GM19099 (cell line): ENCODE data around the gene NACA2.

ENCODE experiments used
- POLR2A ChIP-seq: IDR thresholded peaks from 3 replicates; pipeline ENCODE4 v1.6.1; 2011; ENCODE audit warnings: low read depth; ENCODE audit not compliant: insufficient read length; ENCODE audit errors: extremely low read depth

NACA2 gene

DNA sequence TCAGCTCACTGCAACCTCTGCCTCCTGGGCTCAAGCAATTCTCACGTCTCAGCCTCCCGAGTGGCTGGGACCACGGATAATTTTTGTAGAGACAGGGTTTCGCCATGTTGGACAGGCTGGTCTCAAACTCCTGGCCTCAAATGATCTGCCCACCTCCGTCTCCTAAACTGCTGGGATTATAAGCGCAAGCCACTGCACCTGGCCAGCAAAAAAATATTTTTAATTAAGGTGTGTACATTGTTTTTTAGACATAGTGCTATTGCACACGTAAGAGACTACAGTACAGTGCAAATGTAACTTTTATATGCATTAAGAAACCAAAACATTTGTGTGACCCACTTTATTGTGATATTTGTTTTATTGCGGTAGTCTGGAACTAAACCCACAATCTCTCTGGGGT, 49.0 kb downstream of the NACA2 start:
- TF ChIP-seq POLR2A: no peak

DNA sequence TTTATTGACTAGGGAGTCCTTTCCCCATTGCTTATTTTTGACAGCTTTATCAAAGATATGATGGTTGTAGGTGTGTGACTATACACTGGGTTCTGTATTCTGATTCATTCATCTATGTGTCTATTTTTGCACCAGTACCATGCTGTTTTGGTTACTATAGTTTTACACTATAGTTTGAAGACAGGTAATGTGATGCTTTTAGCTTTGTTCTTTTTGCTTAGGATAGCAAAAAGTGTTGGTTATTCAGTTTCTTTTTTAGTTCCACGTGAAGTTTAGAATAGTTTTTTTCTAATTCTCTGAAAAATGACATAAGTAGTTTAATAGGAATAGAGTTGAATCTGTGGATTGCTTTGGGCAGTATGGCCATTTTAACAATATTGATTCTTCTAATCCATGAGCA, 50.1 kb downstream of the NACA2 start:
- no peak for TF ChIP-seq POLR2A
